Activated T-helper 2 cell treated with anti-CD3 and anti-CD28 coated beads, Interferon-gamma antibody, Interleukin-2, Interleukin-4, amounts not matched to agents 10 μg/mL and 5 μg/mL and 100 μg/mL, durations not matched to agents 14 hours and 24 hours and 36 hours (primary cell): ENCODE measurements around the gene CRK. TPM values are rescaled to one million over a fixed set of nuclear protein-coding genes. Genes with fewer than 3 reads are reported as not detected.

ENCODE experiments used
- DNase-seq: peaks from one replicate; pipeline ENCODE4 v3.0.0; 2021; ENCODE audit warnings: low spot score
- H3K27ac Mint-ChIP-seq: one replicate; pipeline ENCODE4 v1.8.0; 2021; ENCODE audit warnings: mixed read lengths
- H3K27me3 Mint-ChIP-seq: one replicate; pipeline ENCODE4 v1.8.0; 2021; ENCODE audit warnings: low read depth, mixed read lengths
- H3K36me3 Mint-ChIP-seq: one replicate; pipeline ENCODE4 v1.8.0; 2021; ENCODE audit warnings: low read depth, mixed read lengths
- H3K4me1 Mint-ChIP-seq: one replicate; pipeline ENCODE4 v1.8.0; 2021; ENCODE audit warnings: low read depth, mixed read lengths
- H3K4me3 Mint-ChIP-seq: one replicate; pipeline ENCODE4 v1.8.0; 2021; ENCODE audit warnings: low read depth, mild to moderate bottlenecking, moderate library complexity, mixed read lengths
- H3K9me3 Mint-ChIP-seq: one replicate; pipeline ENCODE4 v1.8.0; 2021; ENCODE audit warnings: mixed read lengths
- intact Hi-C: fragments of 100-400 bp; cut with micrococcal nuclease; formaldehyde crosslinking; loops from one replicate; pipeline ENCODE4 v1.15.1; 2023
- total RNA-seq: library from RNA; stranded (reverse); gene quantifications from 2 replicates; pipeline ENCODE4 v1.2.3, GENCODE V29; 2022

Gene CRK
- total RNA-seq, 1 donor from 2014 or later, result 22.2 TPM

DNA sequence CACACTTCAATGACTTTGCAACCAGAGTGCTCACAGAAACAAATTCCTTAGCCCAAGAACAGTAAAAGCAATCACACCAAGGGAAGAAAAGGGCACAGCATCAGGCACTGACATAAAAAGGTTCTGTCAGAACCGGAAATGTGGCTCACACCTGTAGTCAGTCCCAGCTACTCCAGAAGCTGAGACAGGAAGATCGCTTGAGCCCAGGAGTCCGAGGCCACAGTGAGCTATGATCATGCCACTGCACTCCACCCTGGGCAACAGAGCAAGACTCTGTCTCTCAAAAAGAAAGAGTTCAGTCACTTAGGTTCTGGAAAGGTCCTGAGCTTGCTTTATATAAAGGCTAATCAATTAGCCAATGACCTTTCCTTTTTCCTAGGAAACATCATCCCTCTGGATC is 78.7 kb downstream of the CRK start:
- Mint-ChIP-seq H3K4me1 (peaks cover 63% of the 10 kb centered on the region), H3K27me3 (no peaks in the 10 kb centered on the region), H3K27ac (no peak overlapping the region), H3K4me3 (no peak overlapping the region), H3K9me3 (no peaks in the 10 kb centered on the region), H3K36me3 (peaks cover 55% of the 10 kb centered on the region)
- intact Hi-C loops, result no loop called here
- DNase-seq, result no peak

DNA sequence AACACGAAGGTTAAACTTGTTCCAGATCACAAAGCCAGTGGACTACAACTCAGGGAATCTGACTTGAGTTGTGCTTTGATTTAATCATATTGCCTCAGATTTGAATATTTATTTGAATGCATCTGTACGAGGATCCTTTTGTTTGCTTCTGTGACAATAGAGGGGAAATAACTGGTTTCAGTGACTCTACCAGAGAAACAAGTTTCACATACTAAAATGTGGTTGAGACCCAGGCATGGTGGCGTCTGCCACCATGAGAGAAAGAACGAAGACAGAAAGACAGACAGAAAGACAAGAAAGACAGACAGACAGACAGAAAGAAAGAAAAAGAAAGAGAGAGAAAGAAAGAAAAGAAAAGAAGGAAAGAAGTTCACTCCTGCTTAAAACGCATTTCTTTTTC is 80.0 kb downstream of the CRK start:
- H3K27ac Mint-ChIP-seq, result peak overlapping the region; percentile 72

DNA sequence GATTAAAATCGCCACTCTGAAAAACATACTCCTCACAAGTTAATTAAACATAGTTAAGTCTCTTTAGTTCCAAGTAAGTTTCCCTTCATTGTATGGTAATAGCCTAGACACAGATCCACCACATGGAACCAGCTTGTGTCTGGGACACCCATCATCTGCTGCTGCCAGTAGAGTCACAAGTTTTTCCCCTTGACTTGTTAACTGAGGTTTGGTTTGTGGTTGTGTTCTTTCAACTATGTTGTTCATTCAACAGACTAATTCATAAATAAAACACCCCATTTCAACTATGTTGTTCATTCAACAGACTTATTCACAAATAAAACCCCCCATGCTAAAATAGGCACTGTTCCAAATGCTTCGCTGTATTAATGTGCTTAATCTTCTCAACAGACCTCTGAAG is 80.4 kb downstream of the CRK start:
- H3K27me3 Mint-ChIP-seq, result no peaks in the 10 kb centered on the region
- H3K9me3 Mint-ChIP-seq, result no peaks in the 10 kb centered on the region
- H3K36me3 Mint-ChIP-seq, result peaks cover 52% of the 10 kb centered on the region
- intact Hi-C loops, result loop anchor here (2.0 kb wide), 1 partner anchor 17 kb away; no protein-coding TSS in a partner anchor
- peak overlapping the region; percentile 72 for H3K27ac Mint-ChIP-seq
- DNase-seq, result no peak
- peaks cover 55% of the 10 kb centered on the region for H3K4me1 Mint-ChIP-seq
- no peak overlapping the region for H3K4me3 Mint-ChIP-seq

More for the DNA sequence above, 80.0 kb downstream of the CRK start:
- peaks cover 58% of the 10 kb centered on the region for H3K4me1 Mint-ChIP-seq
- DNase-seq, result no peak
- peak overlapping the region; percentile 6 for H3K4me3 Mint-ChIP-seq
- intact Hi-C loops, result no loop called here
- peaks cover 54% of the 10 kb centered on the region for H3K36me3 Mint-ChIP-seq
- no peaks in the 10 kb centered on the region for H3K27me3 Mint-ChIP-seq
- no peaks in the 10 kb centered on the region for H3K9me3 Mint-ChIP-seq

DNA sequence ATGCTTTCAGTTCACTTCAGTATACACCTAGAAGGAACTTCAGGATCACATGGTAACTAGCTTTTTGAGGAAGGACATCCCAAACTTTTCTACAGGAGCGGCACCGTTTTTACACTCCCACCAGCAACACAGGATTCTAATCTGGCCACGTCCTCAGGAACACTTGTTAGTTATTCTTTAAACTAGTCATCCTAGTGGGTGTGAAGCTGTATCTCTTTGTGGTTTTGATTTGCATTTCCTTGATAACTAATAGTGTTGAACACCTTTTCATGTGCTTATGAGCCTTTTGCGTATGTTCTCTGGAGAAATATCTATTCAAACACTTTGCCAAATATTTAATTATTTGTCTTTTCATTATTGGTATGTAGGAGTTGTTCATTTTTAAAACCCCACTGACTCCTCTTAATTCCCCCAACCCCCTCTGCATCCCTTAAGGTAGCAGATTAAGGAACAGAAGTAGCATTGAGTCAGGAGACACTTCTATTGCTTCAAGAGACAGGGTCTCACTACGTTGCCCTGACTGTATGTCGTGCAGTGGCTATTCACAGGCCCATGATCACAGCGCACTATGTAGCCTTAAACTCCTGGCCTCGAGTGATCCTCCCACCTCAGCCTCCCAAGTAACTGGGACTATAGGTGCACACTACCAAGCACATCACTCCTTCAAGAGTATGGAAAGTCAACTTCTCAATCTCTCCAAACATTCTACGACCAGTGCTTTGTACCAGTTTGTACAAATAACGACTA is 81.4 kb downstream of the CRK start:
- Mint-ChIP-seq H3K36me3 (peaks cover 46% of the 10 kb centered on the region), H3K4me1 (peaks cover 47% of the 10 kb centered on the region), H3K27ac (peak overlapping the region; percentile 74), H3K27me3 (no peaks in the 10 kb centered on the region), H3K9me3 (no peaks in the 10 kb centered on the region), H3K4me3 (no peak overlapping the region)
- intact Hi-C loops, result loop anchor here (2.0 kb wide), 1 partner anchor 18 kb away; no protein-coding TSS in a partner anchor
- no peak for DNase-seq

- H3K4me3 Mint-ChIP-seq, result no peak overlapping the region
- H3K4me1 Mint-ChIP-seq, result peaks cover 40% of the 10 kb centered on the region
- intact Hi-C loops, result loop anchor here (2.0 kb wide), 1 partner anchor 19 kb away; no protein-coding TSS in a partner anchor
- H3K27ac Mint-ChIP-seq, result no peak overlapping the region
- DNase-seq, result no peak
- H3K36me3 Mint-ChIP-seq, result peaks cover 42% of the 10 kb centered on the region
- no peaks in the 10 kb centered on the region for H3K9me3 Mint-ChIP-seq
- no peaks in the 10 kb centered on the region for H3K27me3 Mint-ChIP-seq
Observed at GRCh38 chr17:1373707-1374237, 82.3 kb downstream of the CRK start.

DNA sequence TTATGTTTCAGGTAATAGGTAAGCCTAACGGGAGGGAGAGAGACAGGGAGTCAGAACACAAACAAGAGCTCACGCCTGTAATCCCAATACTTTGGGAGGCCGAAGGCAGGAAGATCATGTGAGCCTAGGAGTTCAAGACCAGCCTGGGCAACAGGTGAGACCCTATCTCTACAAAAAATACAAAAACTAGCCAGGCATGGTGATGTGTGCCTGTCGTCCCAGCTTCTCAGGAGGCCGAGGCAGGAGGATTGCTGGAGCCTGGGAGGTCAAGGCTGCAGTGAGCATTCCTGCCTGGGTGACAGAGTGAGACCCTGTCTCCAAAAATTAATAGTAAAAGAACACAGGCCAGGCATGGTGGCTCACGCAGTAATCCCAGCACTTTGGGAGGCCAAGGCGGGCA is 83.4 kb downstream of the CRK start:
- Mint-ChIP-seq H3K4me1 (peaks cover 36% of the 10 kb centered on the region), H3K4me3 (no peak overlapping the region), H3K27me3 (no peaks in the 10 kb centered on the region), H3K9me3 (no peaks in the 10 kb centered on the region), H3K36me3 (peaks cover 38% of the 10 kb centered on the region), H3K27ac (no peak overlapping the region)
- no peak for DNase-seq
- intact Hi-C loops, result no loop called here

DNA sequence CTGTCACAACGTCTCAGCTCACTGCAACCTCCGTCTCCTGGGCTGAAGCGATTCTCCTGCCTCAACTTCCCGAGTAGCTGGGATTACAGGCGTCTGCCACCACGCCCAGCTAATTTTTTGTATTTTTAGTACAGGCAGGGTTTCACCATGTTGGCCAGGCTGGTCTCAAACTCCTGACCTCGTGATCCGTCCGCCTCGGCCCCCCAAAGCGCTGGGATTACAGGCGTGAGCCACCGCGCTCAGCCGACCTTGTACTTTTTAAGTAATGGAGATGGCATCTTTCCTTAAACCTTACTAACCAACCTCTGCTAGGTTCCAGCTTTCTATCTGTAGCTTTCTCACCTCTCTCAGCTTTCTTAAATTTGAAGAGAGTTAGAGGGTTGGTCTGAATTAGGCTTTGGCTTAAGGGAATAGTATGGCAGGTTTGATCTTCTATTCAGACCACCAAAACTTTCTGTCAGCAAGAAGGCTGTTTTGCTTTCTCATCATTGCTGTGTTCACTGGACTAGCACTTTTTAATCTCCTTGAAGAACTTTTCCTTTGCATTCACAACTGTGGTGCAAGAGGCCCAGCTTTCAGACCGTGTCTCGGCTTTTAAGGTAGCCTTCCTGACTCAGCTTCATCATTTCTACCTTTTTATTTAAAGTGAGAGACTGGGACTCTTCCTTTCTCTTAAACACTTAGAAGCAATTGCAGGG is 84.0 kb downstream of the CRK start:
- peaks cover 36% of the 10 kb centered on the region for H3K4me1 Mint-ChIP-seq
- no peaks in the 10 kb centered on the region for H3K27me3 Mint-ChIP-seq

More for the DNA sequence above, 84.0 kb downstream of the CRK start:
- intact Hi-C loops, result no loop called here
- no peak overlapping the region for H3K27ac Mint-ChIP-seq
- no peak overlapping the region for H3K4me3 Mint-ChIP-seq
- H3K36me3 Mint-ChIP-seq, result peaks cover 44% of the 10 kb centered on the region
- DNase-seq, result no peak
- no peaks in the 10 kb centered on the region for H3K9me3 Mint-ChIP-seq

Other genes starting within 250 kb of the CRK start
- not detected in 2 replicates for gene BHLHA9, start 185.8 kb downstream of the CRK start, total RNA-seq
- 0.05 TPM in 1 of 2 replicates, not detected in the other for gene TRARG1, start 176.6 kb downstream of the CRK start, total RNA-seq
- 499 and 501 TPM in 2 replicates for gene YWHAE, start 56.0 kb downstream of the CRK start, total RNA-seq
- gene MYO1C, start 36.5 kb upstream of the CRK start, total RNA-seq, result 54.3 and 55.1 TPM in 2 replicates
- 26.2 and 31.0 TPM in 2 replicates for gene INPP5K, start 60.4 kb upstream of the CRK start, total RNA-seq
- gene PITPNA, start 106.6 kb upstream of the CRK start, total RNA-seq, result 70.8 and 71.6 TPM in 2 replicates
- 2.3 and 2.4 TPM in 2 replicates for gene SLC43A2, start 172.6 kb upstream of the CRK start, total RNA-seq
- 3.3 and 3.4 TPM in 2 replicates for gene SCARF1, start 189.5 kb upstream of the CRK start, total RNA-seq
- gene RILP, start 193.6 kb upstream of the CRK start, total RNA-seq, result 8.2 and 8.9 TPM in 2 replicates
- 435 and 439 TPM in 2 replicates for gene PRPF8, start 228.6 kb upstream of the CRK start, total RNA-seq